Stimulated activated CD8-positive, alpha-beta memory T cell treated with anti-CD3 and anti-CD28 coated beads, Interleukin-4, amount 100 ng/mL, for 48 hours (primary cell): ENCODE results near the gene DEFB115.
"Not testable (repeated sequence)": the region's sequence is repeated elsewhere in the genome, so short reads cannot be mapped to it uniquely, and the experiment has no call there.

Experiments
- DNase-seq: peaks from one replicate; pipeline ENCODE4 v3.0.0-alpha.2; 2020

DEFB115 gene

DNA sequence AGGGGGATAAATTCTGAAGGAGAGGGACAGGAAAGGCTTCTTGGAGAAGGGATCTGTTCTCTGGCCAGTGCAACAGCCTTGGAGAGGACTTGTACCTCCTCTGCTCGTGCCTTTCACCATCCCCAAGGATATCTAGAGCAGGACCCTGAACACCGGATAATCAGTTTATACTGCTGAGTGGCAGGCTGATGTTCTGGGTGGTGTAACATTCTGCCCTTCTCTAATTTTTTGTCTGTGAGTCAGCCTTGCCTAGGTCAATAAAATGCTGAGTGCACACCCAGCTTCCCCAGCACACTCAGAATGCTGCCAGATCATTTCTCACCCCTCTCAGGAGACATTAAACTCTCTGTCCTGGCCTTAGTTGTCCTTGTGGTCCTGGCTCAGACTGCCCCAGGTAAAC is at the start of gene DEFB115:
DEFB115 (plus strand) TSS at position 301 of the 400 bp plus-strand sequence; CDS start at position 301, 0 bp downstream.
- DNase-seq = no peak

GRCh38 chr20:31236953-31237352 is 20.5 kb upstream of the DEFB115 start:
- no peak for DNase-seq

DNA sequence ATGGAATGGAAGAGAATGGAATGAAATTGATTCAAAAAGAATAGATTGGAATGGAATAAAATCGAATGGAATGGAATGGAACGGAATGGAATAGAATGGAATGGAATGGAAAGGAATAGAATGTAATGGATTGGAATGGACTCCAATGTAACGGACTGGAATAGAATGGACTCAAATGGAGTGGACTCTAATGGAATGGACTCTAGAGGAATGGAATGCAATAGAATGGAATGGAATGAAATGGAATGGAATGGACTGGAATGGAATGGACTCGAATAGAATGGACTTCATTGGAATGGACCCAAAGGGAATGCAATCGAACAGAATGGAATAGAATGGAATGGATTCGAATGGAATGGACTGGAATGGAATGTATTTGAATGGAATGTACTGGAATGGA is 19.7 kb upstream of the DEFB115 start:
- no peak for DNase-seq

DNA sequence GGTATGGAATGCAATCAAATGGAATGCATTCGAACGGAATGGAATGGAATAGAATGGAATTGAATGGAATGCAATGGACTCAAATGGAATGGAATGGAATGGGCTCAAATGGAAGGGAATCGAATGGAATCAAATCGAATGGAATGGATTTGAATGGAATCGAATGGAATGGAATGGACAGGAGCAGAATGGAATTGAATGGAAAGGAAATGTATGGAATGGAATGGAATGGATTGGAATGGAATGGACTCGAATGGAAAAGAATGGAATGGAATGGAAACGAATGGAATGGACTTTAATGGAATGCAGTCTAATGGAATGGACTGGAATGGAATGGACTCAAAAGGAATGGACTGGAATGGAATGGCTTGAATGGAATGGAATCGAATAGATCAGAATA is 18.3 kb upstream of the DEFB115 start:
- DNase-seq = no peak

DNA sequence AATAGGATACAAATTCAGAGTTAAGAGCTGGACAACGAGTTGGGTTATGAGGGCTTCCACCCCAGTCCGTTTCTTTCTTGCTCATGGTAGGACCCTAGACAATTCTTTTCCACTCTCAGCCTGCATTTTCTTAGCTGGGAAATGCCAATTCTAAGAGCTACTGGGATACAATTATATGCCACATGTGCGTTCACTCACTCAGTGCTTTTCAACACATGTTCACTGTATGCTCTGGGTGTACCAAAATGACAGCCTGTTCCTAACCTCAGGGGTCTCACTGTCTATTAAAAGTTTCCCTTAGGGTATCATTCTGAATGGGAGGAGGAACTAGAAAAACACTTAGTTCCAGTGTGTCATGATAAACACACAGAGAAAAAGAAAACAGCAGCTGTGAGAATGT is 505 bp upstream of the DEFB115 start:
- DNase-seq = no peak

DNA sequence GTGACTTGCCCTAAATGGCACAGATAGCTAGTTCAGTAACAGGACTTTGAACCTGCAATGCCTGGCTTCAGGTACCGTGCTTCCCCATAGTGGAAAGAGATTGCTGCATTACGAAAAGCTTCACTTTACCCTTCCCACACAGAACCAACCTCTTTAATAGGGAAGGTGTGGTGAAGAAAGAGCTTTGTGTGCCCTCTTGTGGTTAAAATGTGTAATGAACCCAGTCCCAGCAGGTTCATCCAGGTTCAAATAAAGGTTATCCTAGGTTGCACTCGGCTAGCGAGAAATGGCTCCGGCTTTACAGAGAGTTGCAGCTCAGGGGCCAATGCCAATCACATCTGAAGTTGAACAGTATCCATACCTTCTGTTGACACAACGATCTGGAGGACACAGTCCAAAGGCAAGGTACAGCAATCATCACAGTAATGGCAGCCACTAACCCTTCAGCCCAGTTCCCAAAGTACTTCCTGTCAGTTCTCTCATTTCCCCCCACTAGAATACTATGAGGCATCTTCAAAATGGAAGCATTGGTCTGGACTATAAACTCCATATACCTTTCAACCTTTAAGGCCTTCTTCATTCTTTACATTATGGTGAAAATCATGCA is 3.0 kb downstream of the DEFB115 start:
- DNase-seq = no peak

GRCh38 chr20:31274441-31274840 is 17.0 kb downstream of the DEFB115 start:
- DNase-seq = no peak

DNA sequence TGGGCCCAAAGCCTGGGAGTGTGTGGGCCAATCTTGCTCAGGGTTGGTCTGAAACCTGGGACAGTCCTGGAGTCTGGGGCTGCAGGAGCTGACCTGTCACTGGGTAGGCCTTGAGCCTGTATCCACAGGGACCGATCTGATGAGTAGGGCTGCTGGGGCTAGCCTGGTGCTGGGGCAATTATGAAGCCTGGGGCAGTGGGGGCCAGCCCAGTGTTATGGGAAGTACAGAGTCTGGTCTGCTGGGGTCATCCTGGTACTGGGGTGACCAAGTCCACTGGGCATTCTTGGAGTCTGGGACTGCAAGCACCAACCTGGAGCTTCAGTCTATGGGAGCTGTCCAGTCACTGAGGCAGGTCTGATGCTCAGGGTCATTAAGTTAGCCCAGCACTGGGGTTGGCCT is 20.7 kb downstream of the DEFB115 start:
- no peak for DNase-seq

- not testable (repeated sequence) for DNase-seq
Measured at GRCh38 chr20:31284964-31285363, 27.5 kb downstream of the DEFB115 start.

DNA sequence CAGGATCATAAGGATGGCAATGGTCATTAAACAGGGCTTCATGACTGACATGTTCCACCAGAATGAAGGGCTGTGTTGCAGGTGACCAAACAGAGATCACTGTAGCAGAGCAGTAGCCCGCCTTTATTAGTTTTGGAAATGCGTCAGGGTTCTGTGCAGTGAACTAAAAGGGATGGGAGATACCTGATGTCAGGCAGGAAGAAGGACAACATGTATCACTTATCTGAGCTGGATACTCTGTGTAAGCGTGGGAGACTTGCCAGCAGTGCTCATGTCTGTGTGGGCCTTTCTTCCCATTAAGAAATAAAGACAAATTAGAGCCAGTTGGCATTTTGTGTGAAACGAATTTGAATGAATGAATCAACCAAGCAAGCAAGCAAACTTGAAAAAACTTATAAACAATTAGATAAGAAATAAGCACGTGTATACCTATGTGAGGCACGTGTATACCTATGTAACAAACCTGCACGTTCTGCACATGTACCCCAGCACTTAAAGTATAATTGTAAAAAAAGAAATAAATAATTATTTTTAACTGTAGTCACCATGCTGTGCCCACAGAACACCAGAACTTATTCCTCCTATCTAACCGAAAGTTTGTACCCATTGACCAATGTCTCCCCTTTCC is 51.2 kb downstream of the DEFB115 start, which contains the start of gene DEFB116:
DEFB116 (minus strand) TSS at position 51 of the 628 bp plus-strand sequence; CDS start at position 51, 0 bp downstream.
- no peak for DNase-seq
